ENCODE data around the gene KRTAP13-4.

The KRTAP13-4 gene

DNA sequence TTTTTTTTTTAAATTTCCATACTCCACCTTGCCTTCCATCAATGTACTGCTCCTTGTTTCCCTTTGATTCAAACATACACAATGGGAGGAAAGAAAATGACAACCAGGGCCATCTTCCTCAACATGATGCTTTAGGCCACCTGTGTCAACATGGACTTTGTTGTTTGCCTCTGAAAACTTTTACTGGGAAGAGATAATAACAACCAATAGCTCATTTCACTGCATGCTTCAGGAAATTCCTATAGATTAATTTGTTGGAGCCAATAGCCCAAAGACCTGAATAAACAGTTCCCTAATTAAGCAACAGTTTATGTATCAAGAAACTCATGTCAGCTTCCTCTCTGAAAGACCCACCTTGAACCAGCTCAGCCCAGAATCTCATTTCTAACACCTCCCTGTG is 13.2 kb downstream of the KRTAP13-4 start:
- no peak for TF ChIP-seq CREB1 (IDR thresholded peaks at IDR 0.05; ENCODE audit: low read depth)
- no peak for TF ChIP-seq EP300 (IDR thresholded peaks at IDR 0.05; ENCODE audit: borderline replicate concordance)
- no peak for TF ChIP-seq TCF12 (IDR thresholded peaks at IDR 0.05; ENCODE audit: low read depth)
- TF ChIP-seq YY1 (IDR thresholded peaks at IDR 0.05; ENCODE audit: low read depth) = no peak
- TF ChIP-seq TAF1 (IDR thresholded peaks at IDR 0.05; ENCODE audit: low read depth) = no peak
- no peak for TF ChIP-seq CEBPB (IDR thresholded peaks at IDR 0.05)
- TF ChIP-seq, protein P1, sequence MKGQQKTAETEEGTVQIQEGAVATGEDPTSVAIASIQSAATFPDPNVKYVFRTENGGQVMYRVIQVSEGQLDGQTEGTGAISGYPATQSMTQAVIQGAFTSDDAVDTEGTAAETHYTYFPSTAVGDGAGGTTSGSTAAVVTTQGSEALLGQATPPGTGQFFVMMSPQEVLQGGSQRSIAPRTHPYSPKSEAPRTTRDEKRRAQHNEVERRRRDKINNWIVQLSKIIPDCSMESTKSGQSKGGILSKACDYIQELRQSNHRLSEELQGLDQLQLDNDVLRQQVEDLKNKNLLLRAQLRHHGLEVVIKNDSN (IDR thresholded peaks at IDR 0.05) = no peak
- TF ChIP-seq, protein P2, sequence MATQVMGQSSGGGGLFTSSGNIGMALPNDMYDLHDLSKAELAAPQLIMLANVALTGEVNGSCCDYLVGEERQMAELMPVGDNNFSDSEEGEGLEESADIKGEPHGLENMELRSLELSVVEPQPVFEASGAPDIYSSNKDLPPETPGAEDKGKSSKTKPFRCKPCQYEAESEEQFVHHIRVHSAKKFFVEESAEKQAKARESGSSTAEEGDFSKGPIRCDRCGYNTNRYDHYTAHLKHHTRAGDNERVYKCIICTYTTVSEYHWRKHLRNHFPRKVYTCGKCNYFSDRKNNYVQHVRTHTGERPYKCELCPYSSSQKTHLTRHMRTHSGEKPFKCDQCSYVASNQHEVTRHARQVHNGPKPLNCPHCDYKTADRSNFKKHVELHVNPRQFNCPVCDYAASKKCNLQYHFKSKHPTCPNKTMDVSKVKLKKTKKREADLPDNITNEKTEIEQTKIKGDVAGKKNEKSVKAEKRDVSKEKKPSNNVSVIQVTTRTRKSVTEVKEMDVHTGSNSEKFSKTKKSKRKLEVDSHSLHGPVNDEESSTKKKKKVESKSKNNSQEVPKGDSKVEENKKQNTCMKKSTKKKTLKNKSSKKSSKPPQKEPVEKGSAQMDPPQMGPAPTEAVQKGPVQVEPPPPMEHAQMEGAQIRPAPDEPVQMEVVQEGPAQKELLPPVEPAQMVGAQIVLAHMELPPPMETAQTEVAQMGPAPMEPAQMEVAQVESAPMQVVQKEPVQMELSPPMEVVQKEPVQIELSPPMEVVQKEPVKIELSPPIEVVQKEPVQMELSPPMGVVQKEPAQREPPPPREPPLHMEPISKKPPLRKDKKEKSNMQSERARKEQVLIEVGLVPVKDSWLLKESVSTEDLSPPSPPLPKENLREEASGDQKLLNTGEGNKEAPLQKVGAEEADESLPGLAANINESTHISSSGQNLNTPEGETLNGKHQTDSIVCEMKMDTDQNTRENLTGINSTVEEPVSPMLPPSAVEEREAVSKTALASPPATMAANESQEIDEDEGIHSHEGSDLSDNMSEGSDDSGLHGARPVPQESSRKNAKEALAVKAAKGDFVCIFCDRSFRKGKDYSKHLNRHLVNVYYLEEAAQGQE (IDR thresholded peaks at IDR 0.05; ENCODE audit: low read depth) = no peak
- no peak for TF ChIP-seq ZBTB7A (IDR thresholded peaks at IDR 0.05; ENCODE audit: low read depth)
- no peak for TF ChIP-seq FOXM1 (IDR thresholded peaks at IDR 0.05; ENCODE audit: borderline replicate concordance, low read depth)
- TF ChIP-seq, protein P3, sequence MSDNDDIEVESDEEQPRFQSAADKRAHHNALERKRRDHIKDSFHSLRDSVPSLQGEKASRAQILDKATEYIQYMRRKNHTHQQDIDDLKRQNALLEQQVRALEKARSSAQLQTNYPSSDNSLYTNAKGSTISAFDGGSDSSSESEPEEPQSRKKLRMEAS (IDR thresholded peaks at IDR 0.05) = no peak
- no peak for TF ChIP-seq NFIC (IDR thresholded peaks at IDR 0.05)
- no peak for TF ChIP-seq TEAD4 (IDR thresholded peaks at IDR 0.05)
- no peak for TF ChIP-seq RAD21 (IDR thresholded peaks at IDR 0.05; ENCODE audit: low read depth)
- TF ChIP-seq EGR1 (IDR thresholded peaks at IDR 0.05) = no peak

DNA sequence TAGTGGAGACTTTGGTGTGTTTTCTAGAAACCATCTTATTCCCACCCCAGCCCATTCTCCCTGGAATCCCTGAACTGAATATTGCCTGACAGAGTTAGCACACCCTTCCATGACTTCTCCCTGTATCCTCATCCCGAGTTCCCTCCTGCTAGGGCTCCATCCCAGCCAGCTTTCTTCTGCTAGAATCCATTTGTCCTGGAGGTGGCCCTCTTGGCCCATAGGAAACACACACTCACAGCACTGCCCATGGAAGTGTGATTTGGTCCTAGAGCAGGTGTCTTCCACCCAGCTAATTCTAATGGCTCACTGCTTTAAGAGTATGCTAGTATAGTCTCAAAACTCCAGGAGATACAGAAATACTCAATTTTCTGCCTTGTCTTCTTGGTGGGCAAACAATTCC is 14.2 kb downstream of the KRTAP13-4 start:
- TF ChIP-seq EP300 (IDR thresholded peaks at IDR 0.05; ENCODE audit: borderline replicate concordance) (no peak), FOXM1 (IDR thresholded peaks at IDR 0.05; ENCODE audit: borderline replicate concordance, low read depth) (no peak), RAD21 (IDR thresholded peaks at IDR 0.05; ENCODE audit: low read depth) (no peak), CEBPB (IDR thresholded peaks at IDR 0.05) (no peak), NFIC (IDR thresholded peaks at IDR 0.05) (no peak), TAF1 (IDR thresholded peaks at IDR 0.05; ENCODE audit: low read depth) (no peak), EGR1 (IDR thresholded peaks at IDR 0.05) (no peak), CREB1 (IDR thresholded peaks at IDR 0.05; ENCODE audit: low read depth) (no peak), YY1 (IDR thresholded peaks at IDR 0.05; ENCODE audit: low read depth) (no peak), TCF12 (IDR thresholded peaks at IDR 0.05; ENCODE audit: low read depth) (no peak), TEAD4 (IDR thresholded peaks at IDR 0.05) (no peak), ZBTB7A (IDR thresholded peaks at IDR 0.05; ENCODE audit: low read depth) (no peak)
- TF ChIP-seq, protein P2 (IDR thresholded peaks at IDR 0.05; ENCODE audit: low read depth) = no peak
- TF ChIP-seq, protein P3 (IDR thresholded peaks at IDR 0.05) = no peak
- TF ChIP-seq, protein P1 (IDR thresholded peaks at IDR 0.05) = no peak

DNA sequence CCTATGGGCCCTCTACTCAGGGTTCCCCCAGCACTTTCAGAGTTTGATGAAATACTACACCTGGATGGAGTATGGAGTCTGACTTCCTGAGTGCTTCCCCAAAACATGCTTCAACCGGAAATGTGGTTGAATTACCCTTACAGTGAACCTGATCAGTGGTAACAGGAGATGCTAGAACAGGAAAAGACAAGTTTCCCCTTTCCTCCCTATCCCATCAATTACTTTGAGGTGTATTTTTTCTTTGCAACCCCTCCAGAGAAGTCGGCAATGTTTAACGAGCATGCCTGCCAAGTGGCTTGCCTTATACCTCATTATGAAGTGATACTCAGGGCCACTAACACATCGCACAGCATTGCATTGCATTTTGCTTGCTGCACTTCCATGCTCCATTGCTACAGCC is 17.0 kb downstream of the KRTAP13-4 start:
- TF ChIP-seq NFIC (IDR thresholded peaks at IDR 0.05) = no peak
- TF ChIP-seq TAF1 (IDR thresholded peaks at IDR 0.05; ENCODE audit: low read depth) = no peak
- TF ChIP-seq CEBPB (IDR thresholded peaks at IDR 0.05) = no peak
- TF ChIP-seq, protein P1 (IDR thresholded peaks at IDR 0.05) = no peak
- no peak for TF ChIP-seq RAD21 (IDR thresholded peaks at IDR 0.05; ENCODE audit: low read depth)
- TF ChIP-seq EP300 (IDR thresholded peaks at IDR 0.05; ENCODE audit: borderline replicate concordance) = no peak
- TF ChIP-seq, protein P2 (IDR thresholded peaks at IDR 0.05; ENCODE audit: low read depth) = no peak
- TF ChIP-seq YY1 (IDR thresholded peaks at IDR 0.05; ENCODE audit: low read depth) = no peak
- no peak for TF ChIP-seq CREB1 (IDR thresholded peaks at IDR 0.05; ENCODE audit: low read depth)
- TF ChIP-seq EGR1 (IDR thresholded peaks at IDR 0.05) = no peak
- TF ChIP-seq, protein P3 (IDR thresholded peaks at IDR 0.05) = no peak
- no peak for TF ChIP-seq TEAD4 (IDR thresholded peaks at IDR 0.05)
- TF ChIP-seq TCF12 (IDR thresholded peaks at IDR 0.05; ENCODE audit: low read depth) = no peak
- no peak for TF ChIP-seq ZBTB7A (IDR thresholded peaks at IDR 0.05; ENCODE audit: low read depth)
- TF ChIP-seq FOXM1 (IDR thresholded peaks at IDR 0.05; ENCODE audit: borderline replicate concordance, low read depth) = no peak
